SIG-M5 treated with dmso at 0.1 percent for 504 hours (cell line): Measurements from ENCODE around the gene RFTN1.

Source experiments
- DNase-seq: peaks from one replicate; lab custom pipeline; 2025; ENCODE audit not compliant: unreplicated experiment; lab: John Stamatoyannopoulos, UW

Gene RFTN1

DNA sequence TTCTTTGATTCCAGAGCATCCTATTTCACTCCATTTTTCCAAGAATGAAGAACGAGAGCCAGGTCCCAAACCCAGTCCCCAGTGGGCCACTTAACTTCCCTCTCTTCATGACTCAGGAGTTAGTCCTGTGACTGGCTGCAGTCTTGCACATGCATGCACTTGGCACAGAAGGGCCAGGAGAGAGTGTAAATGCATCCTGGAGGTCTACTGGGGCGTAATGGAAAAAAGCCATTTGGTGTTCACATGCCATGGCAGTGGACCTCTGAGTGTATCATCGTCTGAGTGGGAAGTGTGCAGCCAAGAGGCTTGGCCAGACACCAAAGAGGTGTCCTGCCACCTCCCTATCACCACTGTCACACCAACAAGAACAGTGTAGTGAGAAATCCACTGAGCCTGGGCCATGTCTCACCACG, 15.1 kb upstream of the RFTN1 start:
- no peak for DNase-seq

DNA sequence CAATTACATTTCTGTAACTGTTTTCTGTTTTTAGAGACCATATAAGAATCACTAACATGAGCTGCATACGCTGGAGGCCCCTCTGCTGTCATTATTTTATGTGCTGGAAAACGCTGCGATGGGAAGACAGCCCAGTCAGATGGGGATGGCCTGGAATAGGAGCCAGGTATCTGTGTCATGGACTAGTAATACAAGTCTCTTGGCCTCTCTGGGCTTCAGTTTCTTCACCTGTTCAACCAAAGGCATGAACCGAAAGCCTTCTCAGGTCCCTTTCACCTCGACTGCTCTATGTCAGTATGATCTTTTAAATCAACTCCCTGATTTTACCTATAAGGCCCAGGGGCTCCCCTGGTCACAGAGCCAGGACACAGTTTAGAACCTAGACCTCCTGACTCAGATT, 14.6 kb upstream of the RFTN1 start:
- DNase-seq: no peak

DNA sequence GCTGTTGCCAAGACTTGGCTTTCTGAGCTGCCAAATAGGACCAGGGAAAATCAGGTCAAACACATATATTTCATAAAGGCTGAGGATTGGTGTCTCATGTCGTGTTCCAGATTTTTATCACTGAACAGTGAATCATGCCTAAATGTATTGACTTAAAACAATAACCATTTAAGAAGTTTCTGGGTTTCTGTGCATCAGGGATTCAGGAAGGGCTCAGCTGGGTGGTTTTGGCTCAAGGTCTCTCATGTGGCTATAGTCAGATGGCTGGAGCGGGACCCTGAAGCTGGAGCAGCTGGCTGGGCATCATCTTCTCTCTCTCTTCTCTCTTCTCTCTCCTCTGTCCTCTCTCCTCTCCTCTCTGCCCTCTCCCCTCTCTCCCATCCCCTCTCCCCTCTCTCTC, 10.7 kb upstream of the RFTN1 start:
- no peak for DNase-seq

DNA sequence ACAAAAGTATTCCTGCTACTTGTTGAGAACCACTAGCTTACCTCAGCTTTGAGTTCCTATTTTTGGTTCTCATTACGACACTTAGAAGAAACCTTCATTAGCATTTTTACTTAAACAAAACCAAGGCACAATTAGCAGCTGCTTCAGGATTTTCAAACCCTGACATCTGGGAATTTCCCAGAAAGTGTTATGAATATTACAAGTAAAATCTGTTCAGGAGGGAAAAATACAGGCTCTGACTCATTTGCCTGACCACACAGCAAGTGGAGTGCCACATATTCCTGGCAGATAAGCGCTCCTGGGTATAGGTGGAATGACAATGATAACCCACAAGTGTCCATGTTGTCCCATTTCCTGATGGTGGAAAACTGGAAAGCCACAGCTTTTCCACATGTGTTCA, 10.3 kb upstream of the RFTN1 start:
- no peak for DNase-seq

DNA sequence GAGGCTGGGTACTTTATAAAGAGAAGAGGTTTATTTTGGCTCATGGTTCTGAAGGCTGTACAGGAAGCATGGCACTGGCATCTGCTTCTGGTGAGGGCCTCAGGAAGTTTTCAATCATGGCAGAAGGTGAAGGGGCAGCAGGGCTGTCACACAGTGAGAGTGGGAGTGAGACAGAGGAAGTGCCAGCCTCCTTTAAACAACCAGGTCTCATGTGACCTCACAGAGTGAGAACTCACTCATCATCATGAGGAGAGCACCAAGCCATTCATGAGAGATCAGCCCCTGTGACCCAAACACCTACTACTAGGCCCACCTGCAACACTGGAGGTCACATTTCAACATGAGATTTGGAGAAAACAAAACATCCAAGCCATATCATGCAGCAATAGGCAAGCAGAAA, 9.3 kb upstream of the RFTN1 start:
- DNase-seq: no peak

DNA sequence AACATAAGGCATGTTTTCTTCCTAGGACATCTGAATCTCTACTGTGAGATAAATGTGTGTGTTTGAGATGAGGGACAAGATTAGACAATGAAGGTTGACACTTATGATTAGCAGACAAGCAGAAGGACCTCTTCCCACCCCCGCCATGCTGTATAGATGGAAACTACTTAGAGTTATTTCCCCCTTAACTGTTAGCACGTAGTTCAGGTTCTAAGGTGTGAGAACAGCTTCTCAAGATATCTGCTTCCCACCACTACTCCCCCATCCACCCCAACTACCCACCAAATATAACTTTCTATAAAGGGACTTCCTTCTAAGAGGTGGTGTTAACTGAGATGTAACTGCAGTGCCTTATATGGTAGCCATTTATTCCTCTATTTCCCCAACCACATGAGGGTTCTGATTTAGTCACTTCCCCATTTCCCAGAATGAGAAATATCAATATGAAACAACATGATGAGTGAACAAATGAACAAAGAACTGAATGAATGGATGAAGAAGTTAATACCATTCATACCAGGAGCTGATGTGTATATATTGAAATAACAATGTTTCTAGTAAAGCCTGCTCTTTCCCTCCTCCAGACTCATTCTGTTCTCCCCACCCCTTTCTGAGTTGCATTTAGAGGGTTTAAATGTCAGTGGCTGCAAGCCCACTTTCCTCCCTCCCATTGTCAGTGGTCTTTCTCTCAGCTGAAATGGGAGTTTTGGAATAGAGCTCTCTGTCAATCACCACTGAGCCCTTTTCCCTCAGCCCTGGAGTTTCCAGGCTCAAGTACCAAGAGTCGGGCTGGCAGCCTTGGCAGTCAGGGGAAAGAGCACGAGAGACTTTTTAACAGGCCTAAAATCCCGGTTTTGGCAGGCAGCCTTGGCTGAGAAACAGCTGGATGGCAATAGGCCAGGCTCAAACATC, 7.7 kb upstream of the RFTN1 start:
- DNase-seq: peak; percentile 12

DNA sequence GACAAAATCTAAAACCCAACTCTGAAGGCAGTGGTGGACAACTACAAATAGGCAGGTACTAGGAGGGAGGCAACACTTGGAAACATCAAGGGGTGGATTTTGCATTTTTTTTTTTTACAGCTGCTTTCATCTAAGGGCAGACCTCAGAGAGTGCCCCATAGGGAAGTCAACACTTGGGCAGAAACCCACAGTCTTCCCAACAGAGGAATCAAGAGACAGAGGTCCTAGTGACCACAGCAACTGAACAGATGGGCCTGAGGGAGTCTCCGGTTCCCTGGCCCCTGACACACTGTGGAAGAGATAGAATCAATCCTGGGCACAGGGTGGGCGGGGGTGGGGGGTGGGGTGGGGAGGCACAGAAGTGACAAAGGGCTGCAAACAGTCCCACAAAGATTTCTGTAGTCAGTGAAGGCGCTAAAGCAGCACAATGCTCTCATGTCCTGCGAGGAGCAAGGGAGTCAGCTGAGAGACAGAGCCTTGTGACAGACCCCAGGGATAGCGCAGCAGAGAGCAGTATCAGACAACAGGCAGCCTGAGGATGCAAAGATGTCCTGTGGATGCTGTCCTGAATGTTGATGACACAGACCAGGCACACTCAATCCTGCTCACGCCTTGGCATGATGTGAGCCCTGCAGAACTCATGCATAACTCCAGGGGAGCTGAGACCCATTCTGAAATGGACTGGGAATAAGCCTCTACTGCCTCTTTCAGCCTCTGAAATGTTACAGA, 6.9 kb upstream of the RFTN1 start:
- no peak for DNase-seq

DNA sequence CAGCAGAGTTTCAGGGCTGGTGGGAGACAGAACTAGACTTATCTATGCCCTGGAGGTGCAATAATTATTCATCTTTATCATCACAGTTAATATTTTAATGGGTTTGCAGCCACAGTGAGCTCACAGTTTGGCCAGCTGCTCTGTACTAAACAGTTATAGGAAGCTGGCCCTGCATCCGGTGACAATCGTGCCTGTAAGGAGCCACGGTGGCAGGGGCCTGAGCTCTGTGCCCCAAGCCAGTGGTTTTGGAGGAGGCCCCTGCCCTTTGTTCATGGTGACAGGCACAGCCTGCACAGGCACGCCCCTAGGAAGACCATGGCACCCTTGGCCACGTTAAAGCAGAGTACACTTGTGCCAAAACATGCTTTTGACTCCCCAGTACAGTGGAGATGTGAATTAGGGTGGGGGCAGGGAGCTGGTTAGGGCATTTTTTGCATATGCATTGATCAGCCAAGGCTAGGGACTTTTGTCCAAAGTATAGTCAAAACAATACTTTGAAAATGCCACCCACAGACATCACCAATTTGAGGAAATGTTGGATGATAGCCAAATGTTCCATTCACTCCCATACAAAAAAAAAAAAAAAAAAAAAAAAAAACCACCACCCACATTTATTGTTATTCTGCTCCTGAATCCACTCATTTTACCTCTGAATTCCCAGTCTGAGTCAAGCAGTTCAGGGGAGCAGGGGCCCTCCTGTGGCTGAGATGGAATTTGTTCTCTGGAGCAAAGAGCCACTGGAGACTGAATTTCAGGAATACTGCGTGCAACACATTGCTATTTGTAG, 3.4 kb upstream of the RFTN1 start:
- peak; percentile 10 for DNase-seq

DNA sequence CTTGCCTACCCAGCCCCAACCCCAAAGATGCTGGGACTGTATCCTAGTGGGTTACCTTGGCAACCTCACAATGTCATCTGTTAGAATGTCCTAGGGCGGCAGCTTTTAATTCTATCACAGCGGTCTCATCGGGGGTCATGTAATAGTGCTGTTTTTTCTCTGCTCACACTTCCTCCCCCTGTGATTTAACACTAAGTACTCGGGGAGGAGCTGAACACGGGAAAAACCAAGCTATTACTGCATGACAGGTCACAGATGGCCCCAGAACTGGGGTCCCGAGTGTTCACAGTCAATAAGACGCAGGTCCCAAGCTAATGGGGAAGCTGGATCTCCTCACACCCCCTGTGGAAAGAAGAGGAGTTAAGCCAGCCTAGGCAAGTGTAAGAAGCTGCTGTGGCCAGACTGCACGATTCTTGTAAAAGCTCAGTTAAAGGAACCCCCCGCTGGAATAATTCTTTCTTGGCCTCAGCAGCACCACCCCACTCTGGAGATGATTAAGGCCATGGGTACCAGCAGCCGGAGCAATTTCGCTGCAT, 2.5 kb upstream of the RFTN1 start:
- no peak for DNase-seq

DNA sequence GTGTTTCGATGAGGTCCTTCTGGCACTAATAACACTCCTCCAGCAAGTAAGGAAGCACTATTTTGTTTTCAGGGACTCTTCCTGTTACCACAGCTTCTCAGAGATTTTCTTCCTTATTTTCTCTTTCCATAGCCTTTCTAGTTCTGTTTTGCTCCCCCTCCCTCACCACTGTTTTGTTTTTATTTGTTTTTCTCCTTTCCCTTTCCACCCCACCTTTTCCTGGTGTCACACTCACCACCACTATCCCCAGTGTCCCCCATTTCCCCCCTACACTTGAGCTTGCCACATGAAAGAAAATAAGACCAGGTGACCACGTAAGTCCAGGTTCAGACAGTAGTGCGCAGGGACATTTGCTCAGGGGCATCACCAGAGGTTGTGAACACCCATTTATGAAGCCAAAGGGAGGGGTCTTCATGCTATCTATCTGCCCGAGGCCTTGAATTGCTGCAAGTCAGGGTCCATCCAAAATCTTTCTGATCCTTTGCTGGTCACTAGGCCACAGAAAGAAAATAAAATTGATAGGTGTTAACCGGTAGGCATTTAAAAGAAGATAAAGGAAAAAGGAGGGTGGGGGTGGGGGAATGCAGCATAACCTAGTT, 1.4 kb upstream of the RFTN1 start:
- DNase-seq: no peak

DNA sequence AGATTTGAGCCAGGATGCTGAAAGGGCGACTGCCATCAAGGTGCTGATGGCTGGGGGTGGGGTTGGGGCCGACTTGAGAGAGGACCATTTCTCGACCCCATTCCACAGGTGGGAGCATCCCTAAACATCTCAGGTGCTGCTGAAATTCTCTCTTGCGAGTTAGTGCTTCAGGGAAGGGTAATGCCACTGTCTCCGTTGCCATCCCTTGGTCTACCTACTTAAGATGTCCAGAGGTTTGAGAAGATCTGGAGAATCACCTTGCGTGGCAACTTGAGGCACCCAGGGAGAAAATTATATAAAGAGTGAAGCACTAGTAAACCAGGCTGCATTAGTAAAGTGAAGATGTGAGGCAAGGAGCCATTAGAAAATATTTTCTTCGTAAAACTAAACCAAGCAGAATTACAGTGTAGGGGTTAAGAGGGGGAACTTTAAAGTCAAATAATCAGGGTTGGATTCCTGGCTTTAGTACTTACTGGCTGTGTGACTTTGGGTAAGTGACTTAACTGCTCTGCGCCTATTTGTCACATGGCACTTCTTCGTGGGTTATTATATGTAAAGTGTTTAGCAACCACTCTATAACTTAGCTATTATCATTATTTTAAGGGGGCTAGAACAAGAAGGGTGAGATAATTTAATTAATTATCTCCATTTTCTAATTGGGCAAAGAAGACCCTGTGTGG, 662 bp upstream of the RFTN1 start:
- DNase-seq: no peak

DNA sequence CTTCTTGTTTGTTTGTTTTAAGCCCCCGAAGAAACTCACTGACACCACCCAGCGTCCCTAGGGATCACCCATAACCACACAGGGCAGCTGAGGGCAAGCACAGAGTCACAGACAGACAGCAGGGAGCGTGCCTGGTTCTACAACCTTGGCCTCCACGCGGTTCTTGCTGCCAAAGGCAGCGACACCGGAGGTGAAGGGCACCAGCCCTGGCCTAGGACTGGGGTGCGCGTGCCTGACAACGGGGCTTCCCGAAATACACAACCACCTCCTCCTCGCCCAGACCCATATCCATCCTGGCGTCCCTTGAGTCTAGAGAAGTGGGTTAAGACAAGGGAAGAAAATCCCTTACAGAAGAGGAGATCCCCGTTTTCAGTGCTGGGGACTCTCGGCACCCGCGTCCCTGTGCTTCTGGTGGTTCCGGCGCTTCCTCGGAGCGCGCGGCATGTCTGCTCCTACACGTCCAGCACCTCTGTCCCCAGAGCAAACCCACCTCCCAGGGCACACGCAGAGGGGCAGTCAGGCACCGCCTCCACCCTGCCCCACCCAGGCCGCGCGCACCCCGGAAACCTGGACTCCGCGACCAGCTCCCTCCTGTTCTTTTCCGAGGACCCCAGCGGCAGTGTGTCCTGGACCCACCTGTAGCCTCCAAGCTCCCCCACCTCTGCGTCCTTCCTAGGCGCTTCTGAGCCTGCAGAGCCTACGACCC, 911 bp downstream of the RFTN1 start:
- no peak for DNase-seq

DNA sequence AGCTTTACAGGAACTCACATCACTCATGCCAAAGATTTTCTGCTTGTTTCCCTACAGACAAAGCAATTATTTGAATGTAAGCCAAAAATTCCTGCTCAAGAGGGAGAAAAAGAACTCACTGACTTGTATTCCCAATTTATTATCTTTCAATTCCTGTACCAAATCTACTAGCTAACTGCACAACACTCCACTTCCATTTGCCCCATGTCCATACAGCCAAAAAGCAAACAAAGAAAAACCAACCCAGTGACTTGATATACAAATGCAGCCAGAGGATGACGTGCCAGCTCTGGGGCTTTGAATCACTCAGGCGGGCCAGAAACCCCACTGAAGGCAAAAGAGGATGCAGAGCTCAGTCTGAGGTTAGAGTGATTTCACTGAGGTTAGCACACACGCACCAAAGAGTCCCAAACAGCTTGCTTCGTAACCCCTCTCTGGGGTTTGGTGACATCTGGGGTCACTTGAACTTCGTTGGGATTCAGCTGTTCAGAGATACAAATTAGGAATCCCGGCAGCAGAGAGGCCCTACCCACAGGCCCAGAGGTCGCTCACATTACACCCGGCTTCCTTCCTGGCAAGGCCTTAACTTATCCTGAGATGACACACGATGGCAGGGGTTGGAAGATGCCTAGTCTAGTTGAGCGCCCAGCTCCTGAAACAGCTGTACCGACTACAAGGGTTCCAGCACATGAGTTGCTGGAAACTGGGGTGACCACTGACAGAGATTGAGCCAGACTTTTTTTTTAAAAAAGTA, 1.6 kb downstream of the RFTN1 start:
- peak; percentile 44 for DNase-seq

DNA sequence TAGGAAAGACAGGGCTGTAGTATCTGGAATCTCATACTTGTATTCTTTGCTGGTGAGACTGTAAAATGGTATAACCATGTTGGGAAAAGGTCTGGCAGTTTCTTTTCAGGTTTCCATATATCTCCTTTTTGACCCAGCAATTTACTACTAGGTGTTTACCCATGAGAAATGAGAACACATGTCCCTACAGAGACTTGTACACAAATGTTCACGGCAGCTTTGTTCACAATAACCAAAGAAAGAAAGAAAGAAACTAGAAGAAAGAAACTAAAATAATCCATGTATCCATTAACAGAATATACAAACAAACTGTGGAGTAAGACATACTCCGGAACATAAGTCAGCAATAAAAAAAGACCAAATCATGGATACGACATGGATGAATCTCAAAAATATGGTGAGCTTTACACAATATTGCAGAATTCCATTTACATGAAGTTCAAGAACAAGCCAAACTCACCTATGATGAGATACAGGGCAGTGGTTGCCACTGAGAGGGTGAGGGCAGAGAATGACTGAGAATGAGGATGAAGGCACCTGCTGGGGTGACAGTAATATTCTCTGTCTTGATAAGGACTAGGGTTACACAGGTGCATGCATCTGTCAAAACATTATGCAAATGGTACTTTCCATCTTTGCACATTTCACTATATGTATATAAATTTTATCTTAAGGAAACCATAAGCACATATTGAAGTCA, 2.7 kb downstream of the RFTN1 start:
- DNase-seq: no peak

DNA sequence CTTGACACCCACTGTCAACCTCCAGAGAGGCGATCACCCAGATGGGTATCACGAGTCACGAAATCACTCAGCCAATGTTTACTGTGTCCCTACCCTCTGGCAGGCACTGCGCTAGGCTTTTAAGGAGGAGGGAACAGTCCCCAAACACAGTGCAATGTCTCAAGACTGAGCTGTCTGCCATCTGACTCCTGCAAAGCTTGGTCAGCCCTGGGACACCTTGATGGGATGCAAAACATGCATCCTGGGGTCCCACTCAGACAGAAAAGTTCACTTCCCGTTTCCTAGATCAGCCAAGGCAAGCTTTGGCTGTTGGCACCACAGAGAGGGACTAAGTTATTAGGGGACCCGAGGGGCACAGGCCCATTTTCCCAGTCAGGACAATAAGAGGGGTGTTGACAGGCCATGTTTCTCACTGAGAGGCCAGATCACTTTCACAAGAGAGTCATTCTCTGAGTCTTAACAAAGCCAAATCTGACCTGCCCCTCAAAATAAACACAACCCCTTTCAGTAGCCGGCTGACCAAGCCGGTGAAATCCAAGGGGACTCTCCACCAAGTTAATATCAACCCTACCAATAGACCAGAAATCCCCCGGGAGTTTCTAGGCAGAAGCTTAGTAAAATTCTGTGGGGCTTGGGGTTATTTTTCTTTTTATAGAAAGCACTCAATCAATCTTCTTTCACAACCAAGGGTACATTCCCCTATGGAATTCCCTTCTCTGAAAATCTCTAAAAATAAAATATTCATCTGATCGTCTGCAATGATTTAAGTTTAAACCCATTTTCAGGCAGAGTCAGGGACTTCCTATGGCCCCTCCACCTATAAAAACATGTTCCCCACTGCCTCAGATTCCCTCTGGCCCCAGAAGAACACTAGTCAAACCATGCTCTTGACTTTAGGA, 3.5 kb downstream of the RFTN1 start:
- DNase-seq: no peak

DNA sequence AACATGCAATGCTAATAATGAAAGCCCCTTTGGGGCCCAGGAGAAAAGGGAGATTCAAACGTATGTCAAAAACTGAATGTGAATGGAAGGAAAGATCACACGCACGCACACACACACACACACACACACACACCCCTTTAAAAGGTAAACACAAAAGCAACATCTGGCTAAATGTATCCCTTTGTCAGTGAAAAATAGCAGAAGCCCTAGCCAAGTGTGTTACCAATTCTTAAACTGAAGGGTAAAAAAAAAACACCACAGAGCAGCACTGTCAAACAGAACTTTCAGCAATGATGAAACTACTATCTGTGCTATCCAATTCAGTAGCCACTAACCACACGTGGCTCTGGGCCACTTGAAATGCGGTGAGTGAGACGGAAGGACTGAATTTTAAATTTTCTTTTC, 4.9 kb downstream of the RFTN1 start:
- DNase-seq: no peak

DNA sequence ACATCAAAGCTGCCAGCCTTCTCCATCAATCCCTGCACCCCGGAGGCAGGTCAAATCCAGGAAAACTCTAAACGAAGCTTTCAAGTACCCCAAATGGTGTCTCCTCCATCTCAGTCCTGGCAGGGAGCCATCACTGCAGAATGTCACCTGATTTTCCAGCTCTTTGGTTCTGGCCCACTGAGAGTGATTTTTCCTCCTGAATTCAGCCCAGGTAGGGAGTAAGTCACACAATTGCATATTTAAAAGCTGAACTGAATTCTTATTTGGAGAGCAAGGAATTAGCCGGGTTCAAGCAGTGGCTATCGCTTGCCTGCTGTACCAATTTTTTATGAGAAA, 5.3 kb downstream of the RFTN1 start:
- DNase-seq: no peak
